PC-3 (cell line): ENCODE measurements around the gene SFRP5. TPM values are rescaled to one million over a fixed set of nuclear protein-coding genes. Genes with fewer than 3 reads are reported as not detected.

Source experiments
- ATAC-seq: fragments of 200-7000 bp; cut with Tn5 transposase; 2 replicates; pipeline ENCODE4 v1.9.1; 2020; ENCODE audit warnings: mild to moderate bottlenecking, moderate library complexity
- BruUV-seq: library from RNA; stranded (reverse); fragments of 400-500 nt; replicated peaks from 2 replicates; lab custom pipeline; 2021; lab: Mats Ljungman, UMichigan
- CTCF ChIA-PET: fragments of 300-600 bp; sonication (Branson Sonifier 250); formaldehyde crosslinking; loops from one replicate; lab custom pipeline; 2022; ENCODE audit warnings: antibody characterized with exemption; lab: Charles Lee
- POLR2A ChIA-PET: fragments of 300-600 bp; sonication (Branson Sonifier 250); formaldehyde crosslinking; loops from one replicate; lab custom pipeline; 2022; ENCODE audit warnings: antibody characterized with exemption; ENCODE audit not compliant: unreplicated experiment; lab: Charles Lee
- DNase-seq: peaks from one replicate; pipeline ENCODE4 v3.0.0-alpha.2; 2015
- H2AFZ ChIP-seq: fragments of 300-600 bp; sonication (generic); 2 replicates; pipeline ENCODE4 v1.6.0; 2016; ENCODE audit warnings: antibody characterized with exemption, low read length
- H3F3A ChIP-seq: fragments of 300-600 bp; sonication (generic); one replicate; pipeline ENCODE4 v1.6.0; 2017; ENCODE audit warnings: antibody characterized with exemption, low read length, control low read depth, mild to moderate bottlenecking; ENCODE audit not compliant: unreplicated experiment
- H3K27ac ChIP-seq: fragments of 300-600 bp; sonication (generic); 2 replicates; pipeline ENCODE4 v1.5.1; 2016; ENCODE audit warnings: mild to moderate bottlenecking, low read length
- H3K27me3 ChIP-seq: fragments of 300-600 bp; sonication (generic); 2 replicates; pipeline ENCODE4 v1.6.1; 2016; ENCODE audit warnings: low read length, mixed read lengths
- H3K36me3 ChIP-seq: fragments of 300-600 bp; sonication (generic); 2 replicates; pipeline ENCODE4 v1.6.1; 2016; ENCODE audit warnings: low read depth, mixed run types, low read length, mixed read lengths
- H3K4me1 ChIP-seq: fragments of 300-600 bp; sonication (generic); 2 replicates; pipeline ENCODE4 v1.5.1; 2016; ENCODE audit warnings: low read length; ENCODE audit not compliant: insufficient read depth
- H3K4me2 ChIP-seq: fragments of 300-600 bp; sonication (generic); 2 replicates; pipeline ENCODE4 v1.6.0; 2016; ENCODE audit warnings: low read length
- H3K4me3 ChIP-seq: fragments of 300-600 bp; sonication (generic); 2 replicates; pipeline ENCODE4 v1.5.1; 2016; ENCODE audit warnings: mild to moderate bottlenecking, low read length, mixed read lengths
- H3K79me2 ChIP-seq: fragments of 300-600 bp; sonication (generic); 2 replicates; pipeline ENCODE4 v1.6.1; 2017; ENCODE audit warnings: low read length, mixed read lengths
- H3K9ac ChIP-seq: fragments of 300-600 bp; sonication (generic); 2 replicates; pipeline ENCODE4 v1.6.0; 2016; ENCODE audit warnings: mild to moderate bottlenecking, low read length
- H3K9me2 ChIP-seq: fragments of 300-600 bp; sonication (generic); replicated peaks from 2 replicates; pipeline ENCODE4 v1.6.1; 2016; ENCODE audit warnings: mixed run types, low read length, mixed read lengths
- H3K9me3 ChIP-seq: fragments of 300-600 bp; sonication (generic); 2 replicates; pipeline ENCODE4 v1.6.1; 2016; ENCODE audit warnings: low read length, mixed read lengths
- H4K20me1 ChIP-seq: fragments of 300-600 bp; sonication (generic); 2 replicates; pipeline ENCODE4 v1.6.1; 2016; ENCODE audit warnings: low read length, mixed read lengths
- CTCF ChIP-seq: fragments of 300-600 bp; sonication (generic); conservative IDR thresholded peaks from 2 replicates; pipeline ENCODE4 v1.5.1; 2017; ENCODE audit warnings: antibody characterized with exemption, low read depth, mild to moderate bottlenecking, low read length
- EZH2 ChIP-seq: fragments of 300-600 bp; sonication (generic); IDR thresholded peaks from one replicate; pipeline ENCODE4 v1.6.1; 2017; ENCODE audit warnings: antibody characterized with exemption, mild to moderate bottlenecking, low read length; ENCODE audit not compliant: unreplicated experiment
- EZH2phosphoT487 ChIP-seq: fragments of 300-600 bp; sonication (generic); IDR thresholded peaks from 2 replicates; pipeline ENCODE4 v1.6.1; 2018; ENCODE audit warnings: mild to moderate bottlenecking, antibody characterized with exemption, low read length, borderline replicate concordance
- intact Hi-C: fragments of 100-400 bp; cut with micrococcal nuclease; formaldehyde crosslinking; loops from 2 replicates; pipeline ENCODE4 v1.9.0; 2023
- total RNA-seq: library from RNA; depleted of rRNA; stranded (reverse); fragments of >200 nt; gene quantifications from 2 replicates; pipeline ENCODE4 v1.2.3, GENCODE V29; 2014

SFRP5 gene
- total RNA-seq, 1 experiment from 2014 or later: not detected

GRCh38 chr10:97813311-97813710 lies 41.5 kb upstream of the SFRP5 start:
- no peaks in the 10 kb centered on the region for H4K20me1 ChIP-seq
- 0 out of 2 replicates have a peak overlapping the region, but pooled peaks have one; percentile 13 for H3K4me3 ChIP-seq
- CTCF ChIA-PET: no interaction called here
- H2AFZ ChIP-seq: peak overlapping the region; percentile 31
- no peaks in the 10 kb centered on the region for H3K79me2 ChIP-seq
- peak overlapping the region; percentile 64 for H3K27ac ChIP-seq
- H3K9ac ChIP-seq: no peak overlapping the region
- intact Hi-C loops: no loop called here
- POLR2A ChIA-PET: no interaction called here
- H3K9me2 ChIP-seq: no peaks in the 10 kb centered on the region
- TF ChIP-seq EZH2phosphoT487 (no peak), EZH2 (no peak), CTCF (no peak)
- H3K27me3 ChIP-seq: no peaks in the 10 kb centered on the region
- peaks cover 17% of the 10 kb centered on the region for H3K4me1 ChIP-seq
- BruUV-seq: no TSS peak
- peak; percentile 27 for DNase-seq
- H3K36me3 ChIP-seq: no peaks in the 10 kb centered on the region
- H3K4me2 ChIP-seq: peak overlapping the region; percentile 60
- no peaks in the 10 kb centered on the region for H3F3A ChIP-seq
- ATAC-seq: peak; percentile 74
- no peaks in the 10 kb centered on the region for H3K9me3 ChIP-seq

GRCh38 chr10:97812696-97813095 lies 40.9 kb upstream of the SFRP5 start:
- ChIA-PET POLR2A (no interaction called here), CTCF (no interaction called here)
- intact Hi-C loops: no loop called here
- TF ChIP-seq EZH2 (no peak), EZH2phosphoT487 (no peak), CTCF (no peak)
- H3K4me2 ChIP-seq: peak overlapping the region; percentile 60
- no peaks in the 10 kb centered on the region for H4K20me1 ChIP-seq
- peaks cover 17% of the 10 kb centered on the region for H3K4me1 ChIP-seq
- no peaks in the 10 kb centered on the region for H3F3A ChIP-seq
- H2AFZ ChIP-seq: no peak overlapping the region
- no peak overlapping the region for H3K9ac ChIP-seq
- BruUV-seq: no TSS peak
- no peak overlapping the region for H3K4me3 ChIP-seq
- H3K79me2 ChIP-seq: no peaks in the 10 kb centered on the region
- H3K27me3 ChIP-seq: no peaks in the 10 kb centered on the region
- peak; percentile 59; the same call in 1 of the 2 replicates for ATAC-seq
- H3K27ac ChIP-seq: peak overlapping the region; percentile 64
- H3K9me2 ChIP-seq: no peaks in the 10 kb centered on the region
- H3K9me3 ChIP-seq: no peaks in the 10 kb centered on the region
- H3K36me3 ChIP-seq: no peaks in the 10 kb centered on the region
- DNase-seq: peak; percentile 27

GRCh38 chr10:97811958-97812357 lies 40.2 kb upstream of the SFRP5 start:
- no peaks in the 10 kb centered on the region for H4K20me1 ChIP-seq
- H3K36me3 ChIP-seq: no peaks in the 10 kb centered on the region
- no peaks in the 10 kb centered on the region for H3F3A ChIP-seq
- H3K79me2 ChIP-seq: no peaks in the 10 kb centered on the region
- H2AFZ ChIP-seq: no peak overlapping the region
- no peaks in the 10 kb centered on the region for H3K27me3 ChIP-seq
- no peak overlapping the region for H3K4me3 ChIP-seq
- peaks cover 17% of the 10 kb centered on the region for H3K4me1 ChIP-seq
- CTCF ChIA-PET: no interaction called here
- POLR2A ChIA-PET: no interaction called here
- DNase-seq: no peak
- intact Hi-C loops: no loop called here
- no peak overlapping the region for H3K9ac ChIP-seq
- ATAC-seq: no peak
- TF ChIP-seq EZH2phosphoT487 (no peak), CTCF (no peak), EZH2 (no peak)
- no peaks in the 10 kb centered on the region for H3K9me3 ChIP-seq
- no peaks in the 10 kb centered on the region for H3K9me2 ChIP-seq
- H3K27ac ChIP-seq: no peak overlapping the region
- no TSS peak for BruUV-seq
- H3K4me2 ChIP-seq: no peak overlapping the region
